Endothelial cell of umbilical vein (primary cell): ENCODE results near the gene DOCK4. TPM values are rescaled to one million over a fixed set of nuclear protein-coding genes. Genes with fewer than 3 reads are reported as not detected.

Source experiments
- BruUV-seq: library from RNA; stranded (reverse); fragments of 400-500 nt; replicated peaks from 2 replicates; lab custom pipeline; 2021; lab: Mats Ljungman, UMichigan
- CTCF ChIA-PET: fragments of 300-600, 350-600 bp; sonication (Branson Sonifier 250); formaldehyde crosslinking; loops from one replicate; lab custom pipeline; 2021; ENCODE audit warnings: antibody characterized with exemption, inconsistent platforms; lab: Charles Lee
- POLR2A ChIA-PET: fragments of 300-600, 350-600 bp; sonication (Branson Sonifier 250); formaldehyde crosslinking; loops from one replicate; lab custom pipeline; 2021; ENCODE audit warnings: antibody characterized with exemption, inconsistent platforms; lab: Charles Lee
- DNase-seq: peaks from one replicate; pipeline ENCODE4 v3.0.0-alpha.2; 2011; ENCODE audit warnings: low read depth, low spot score
- FAIRE-seq: peaks from 2 replicates; lab custom pipeline; 2011; peaks lifted over from hg19 to GRCh38; lab: Jason Lieb, UNC
- H2AFZ ChIP-seq: 2 replicates; pipeline ENCODE4 v1.6.0; 2012; ENCODE audit warnings: low read depth, low read length, control low read depth, inconsistent platforms
- H3K27ac ChIP-seq: 2 replicates; pipeline ENCODE4 v1.5.1; 2011; ENCODE audit warnings: low read depth, mild to moderate bottlenecking, control low read depth, low read length, moderate library complexity; ENCODE audit not compliant: insufficient read depth
- H3K27me3 ChIP-seq, 2 experiments: 2 replicates each; pipeline versions ENCODE4 v1.6.0 to v1.6.1; 2011; ENCODE audit warnings: low read length in 2 of 2, mixed read lengths in 1 of 2; ENCODE audit not compliant: control insufficient read depth in 2 of 2, insufficient read depth in 2 of 2
- H3K36me3 ChIP-seq, 2 experiments: 2 replicates in 1 of 2; 3 replicates in 1 of 2; pipeline ENCODE4 v1.5.1; 2011; ENCODE audit warnings: low read length in 2 of 2, mild to moderate bottlenecking in 1 of 2, moderate library complexity in 1 of 2; ENCODE audit not compliant: control insufficient read depth in 2 of 2, insufficient read depth in 2 of 2; ENCODE audit errors: extremely low read depth in 1 of 2
- H3K4me1 ChIP-seq: 3 replicates; pipeline ENCODE4 v1.5.1; 2011; ENCODE audit warnings: mild to moderate bottlenecking, low read length; ENCODE audit not compliant: control insufficient read depth, insufficient read depth; ENCODE audit errors: extremely low read depth
- H3K4me2 ChIP-seq: 2 replicates; pipeline ENCODE4 v1.6.1; 2011; ENCODE audit warnings: low read length, control low read depth, mixed read lengths; ENCODE audit not compliant: insufficient read depth
- H3K4me3 ChIP-seq, 3 experiments: fragments of 200-600 bp in 1 of 3; sonication (generic), shearing (Covaris generic) in 1 of 3; replicated peaks in 1 of 3; 2 replicates each; pipeline ENCODE4 v1.5.1; 2011 to 2016; ENCODE audit warnings: control low read depth in 3 of 3, low read length in 3 of 3, mild to moderate bottlenecking in 2 of 3, inconsistent platforms in 1 of 3, low read depth in 1 of 3, moderate library complexity in 1 of 3; ENCODE audit not compliant: insufficient read depth in 1 of 3
- H3K79me2 ChIP-seq: 2 replicates; pipeline ENCODE4 v1.6.0; 2012; ENCODE audit warnings: low read length, inconsistent platforms; ENCODE audit not compliant: control insufficient read depth, insufficient read depth
- H3K9ac ChIP-seq: replicated peaks from 2 replicates; pipeline ENCODE3; 2011; ENCODE audit warnings: low read length, control low read depth; ENCODE audit not compliant: insufficient read depth; ENCODE audit errors: extremely low read depth
- H3K9me1 ChIP-seq: replicated peaks from 3 replicates; pipeline ENCODE4 v1.6.0; 2011; ENCODE audit warnings: mild to moderate bottlenecking, low read length; ENCODE audit not compliant: control insufficient read depth, insufficient read depth; ENCODE audit errors: extremely low read depth
- H3K9me3 ChIP-seq: replicated peaks from 2 replicates; pipeline ENCODE4 v1.5.1; 2012; ENCODE audit warnings: low read length, inconsistent platforms; ENCODE audit not compliant: control insufficient read depth, insufficient read depth
- H4K20me1 ChIP-seq: replicated peaks from 2 replicates; pipeline ENCODE3; 2011; ENCODE audit warnings: mild to moderate bottlenecking, low read length; ENCODE audit not compliant: control insufficient read depth, insufficient read depth; ENCODE audit errors: extremely low read depth
- CTCF ChIP-seq, 2 donors: IDR thresholded peaks; 1 replicate in 1 of 2; 2 replicates in 1 of 2; pipeline ENCODE4 v1.5.1; 2011; ENCODE audit warnings: low read length in 2 of 2, mild to moderate bottlenecking in 2 of 2, moderate library complexity in 2 of 2, control low read depth in 1 of 2, inconsistent platforms in 1 of 2, low read depth in 1 of 2; ENCODE audit not compliant: insufficient read depth in 1 of 2; ENCODE audit errors: extremely low read depth in 1 of 2
- EZH2 ChIP-seq: IDR thresholded peaks from 2 replicates; pipeline ENCODE4 v1.6.1; 2012; ENCODE audit warnings: borderline replicate concordance, low read depth, mild to moderate bottlenecking, moderate library complexity, low read length, inconsistent platforms; ENCODE audit not compliant: severe bottlenecking
- FOS ChIP-seq: IDR thresholded peaks from 2 replicates; pipeline ENCODE4 v1.6.1; 2011; ENCODE audit warnings: mild to moderate bottlenecking, low read length, moderate library complexity, borderline replicate concordance; ENCODE audit not compliant: insufficient read depth
- GATA2 ChIP-seq: IDR thresholded peaks from 2 replicates; pipeline ENCODE4 v1.7.0; 2011; ENCODE audit warnings: low read depth, mild to moderate bottlenecking, moderate library complexity, mixed read lengths, low read length; ENCODE audit not compliant: insufficient read length, insufficient read depth
- JUN ChIP-seq: IDR thresholded peaks from 2 replicates; pipeline ENCODE4 v1.6.1; 2011; ENCODE audit warnings: borderline replicate concordance, low read depth; ENCODE audit not compliant: insufficient read length, insufficient read depth
- MAX ChIP-seq: IDR thresholded peaks from 2 replicates; pipeline ENCODE4 v1.6.1; 2011; ENCODE audit not compliant: insufficient read depth, insufficient read length
- MYC ChIP-seq: IDR thresholded peaks from one replicate; pipeline ENCODE4 v1.6.1; 2011; ENCODE audit warnings: mild to moderate bottlenecking, low read depth, low read length
- POLR2A ChIP-seq: IDR thresholded peaks from 2 replicates; pipeline ENCODE4 v1.6.1; 2012; ENCODE audit warnings: low read depth, mild to moderate bottlenecking, control low read depth, low read length
- POLR2AphosphoS5 ChIP-seq: IDR thresholded peaks from 2 replicates; pipeline ENCODE4 v1.6.1; 2012; ENCODE audit warnings: low read depth, mild to moderate bottlenecking, control low read depth, low read length, moderate library complexity; ENCODE audit not compliant: insufficient read depth
- dilution Hi-C: fragments of 300-500 bp; cut with MboI; formaldehyde crosslinking; loops from one replicate; pipeline ENCODE4 v1.15.0; 2019; ENCODE audit warnings: low sequenced_read_pairs; ENCODE audit not compliant: extremely low pct_ligation_motif_present
- intact Hi-C: fragments of 100-400 bp; cut with micrococcal nuclease; formaldehyde crosslinking; loops from one replicate; pipeline ENCODE4 v1.10.0; 2022
- polyA plus RNA-seq, 4 experiments: library from polyadenylated mRNA; depleted of rRNA in 3 of 4; stranded (reverse) in 3 of 4; unstranded in 1 of 4; fragments of >200 nt; gene quantifications; 2 replicates each; pipeline versions ENCODE4 v1.2.1 to v1.2.3, GENCODE V29; 2011 to 2012; ENCODE audit warnings: missing spikeins in 1 of 4
- total RNA-seq: library from RNA; stranded (reverse); gene quantifications from 2 replicates; pipeline ENCODE4 v1.2.3, GENCODE V29; 2021

The DOCK4 gene
- total and polyA plus RNA-seq, 2 donors (not counting 3 experiments of a cell fraction or from before 2014, with no cell fraction given) = 47.4 to 164 TPM

- H3K4me1 ChIP-seq = no peaks in the 10 kb centered on the region
- TF ChIP-seq MYC (no peak), POLR2A (no peak), MAX (no peak), GATA2 (no peak), POLR2AphosphoS5 (no peak), FOS (no peak), CTCF (IDR thresholded peaks at IDR 0.05; ENCODE audit: extremely low read depth in 1 of 2, insufficient read depth in 1 of 2, low read depth in 1 of 2, low read length in 2 of 2) (no peak), EZH2 (no peak), JUN (no peak)
- dilution Hi-C loops (no loop called here), intact Hi-C loops (no loop called here)
- BruUV-seq = no TSS peak
- no peak overlapping the region for H3K27ac ChIP-seq
- DNase-seq = no peak
- H3K4me3 ChIP-seq = no peak overlapping the region
- peaks cover 4% of the 10 kb centered on the region for H3K79me2 ChIP-seq
- H3K36me3 ChIP-seq = no peaks in the 10 kb centered on the region
- H3K9ac ChIP-seq = no peak overlapping the region
- H3K4me2 ChIP-seq = no peak overlapping the region
- no peaks in the 10 kb centered on the region for H4K20me1 ChIP-seq
- ChIA-PET CTCF (no interaction called here), POLR2A (no interaction called here)
- FAIRE-seq = no peak
- H3K27me3 ChIP-seq = no peaks in the 10 kb centered on the region
- no peaks in the 10 kb centered on the region for H3K9me3 ChIP-seq
- no peaks in the 10 kb centered on the region for H3K9me1 ChIP-seq
- H2AFZ ChIP-seq = no peak overlapping the region
Observed at GRCh38 chr7:112233048-112233697, 27.0 kb upstream of the DOCK4 start.
